Upper lobe of left lung (tissue), 6 donors: Measurements from ENCODE around the gene JARID2. TPM values are rescaled to one million over a fixed set of nuclear protein-coding genes. Genes with fewer than 3 reads are reported as not detected.
A peak's percentile ranks its signal among the peaks of the same experiment; 100 is the strongest.

Experiments used
- ATAC-seq, 2 donors: fragments of 200-7000 bp; cut with Tn5 transposase; one replicate each; pipeline ENCODE4 v1.9.1; 2022; ENCODE audit warnings: mild to moderate bottlenecking in 2 of 2, moderate library complexity in 2 of 2; ENCODE audit not compliant: low FRiP score in 2 of 2
- DNase-seq, 2 donors: peaks; one replicate each; pipeline ENCODE4 v3.0.0-alpha.2; 2019 to 2020
- H3K27ac ChIP-seq, 4 donors: fragments of 200-600 bp; sonication (generic); one replicate each; pipeline ENCODE4 v1.5.1; 2016 to 2019
- H3K27me3 ChIP-seq, 4 donors: fragments of 200-600 bp; sonication (generic); one replicate each; pipeline ENCODE4 v1.5.1; 2017 to 2019
- H3K36me3 ChIP-seq, 4 donors: fragments of 200-600 bp; sonication (generic); one replicate each; pipeline ENCODE4 v1.5.1; 2016 to 2019
- H3K4me1 ChIP-seq, 4 donors: fragments of 200-600 bp; sonication (generic); one replicate each; pipeline ENCODE4 v1.5.1; 2018 to 2019
- H3K4me3 ChIP-seq, 4 donors: fragments of 200-600 bp; sonication (generic); one replicate each; pipeline ENCODE4 v1.5.1; 2017 to 2019; ENCODE audit warnings: mild to moderate bottlenecking in 2 of 4, moderate library complexity in 1 of 4
- H3K9me3 ChIP-seq, 4 donors: fragments of 200-600 bp; sonication (generic); one replicate each; pipeline ENCODE4 v1.5.1; 2018 to 2019
- CTCF ChIP-seq, 6 experiments: fragments of 450-650 bp in 4 of 6; fragments of 200-600 bp in 2 of 6; sonication (generic) in 2 of 6; IDR thresholded peaks; one replicate each; pipeline ENCODE4 v1.5.1; 2016 to 2019; ENCODE audit warnings: antibody characterized with exemption in 6 of 6
- EP300 ChIP-seq, 4 donors: sonication (generic); formaldehyde crosslinking; IDR thresholded peaks; one replicate each; pipeline ENCODE4 v1.5.1; 2017; ENCODE audit warnings: antibody characterized with exemption in 4 of 4, control low read depth in 2 of 4
- POLR2A ChIP-seq, 4 donors: fragments of 450-650 bp; IDR thresholded peaks; one replicate each; pipeline ENCODE4 v1.5.1; 2016 to 2017; ENCODE audit warnings: antibody characterized with exemption in 4 of 4, mild to moderate bottlenecking in 2 of 4
- POLR2AphosphoS5 ChIP-seq, 2 donors: sonication (generic); formaldehyde crosslinking; IDR thresholded peaks; one replicate each; pipeline ENCODE4 v1.5.1; 2017; ENCODE audit warnings: antibody characterized with exemption in 2 of 2
- WGBS, 2 donors: methylation state at CpG; one replicate each; pipeline ENCODE4 v1.1.5; 2017 to 2018; 5-methylcytosine and 5-hydroxymethylcytosine counted together
- total RNA-seq, 6 donors: library from RNA; depleted of rRNA in 4 of 6; stranded (reverse); fragments of >200 nt in 4 of 6; gene quantifications; one replicate each; pipeline versions ENCODE4 v1.1.0 to v1.2.1, GENCODE V29; 2016 to 2021
- donor health status: DM: no; HTN: no; CAD: no; lungs with moderate emphysema.
- donor health status: DM: no; HTN: yes; CAD: no; lungs with severe emphysema.

Gene JARID2
- total RNA-seq, 6 donors from 2014 or later: 9.6 to 37.7 (median 16.4) TPM

- H3K9me3 ChIP-seq: no peaks in the 10 kb centered on the region
- TF ChIP-seq CTCF (IDR thresholded peaks at IDR 0.05) (no peak), EP300 (IDR thresholded peaks at IDR 0.05) (no peak), POLR2AphosphoS5 (IDR thresholded peaks at IDR 0.05) (no peak), POLR2A (IDR thresholded peaks at IDR 0.05) (no peak)
- peaks cover 38 to 44% (median 41%) of the 10 kb centered on the region in 4 donors for H3K4me1 ChIP-seq
- DNase-seq (no peak), ATAC-seq (no peak)
- 69% methylated on average over 9 of the region's 9 CpGs for WGBS, 2 donors
- H3K4me3 ChIP-seq: no peak overlapping the region
- no peaks in the 10 kb centered on the region for H3K36me3 ChIP-seq
- peak overlapping the region in 1 of 4 donors; percentile 0 for H3K27ac ChIP-seq
- H3K27me3 ChIP-seq: no peaks in the 10 kb centered on the region
These were observed 52.2 kb downstream of the JARID2 start for GRCh38 chr6:15297895-15298590.

GRCh38 chr6:15299430-15300131 is 53.7 kb downstream of the JARID2 start:
- no peak overlapping the region for H3K27ac ChIP-seq
- peak in 1 of 2 donors; percentile 69 for ATAC-seq
- 54 to 81% methylated on average over 8 of the region's 8 CpGs for WGBS, 2 donors
- peaks cover 37 to 45% (median 42%) of the 10 kb centered on the region in 4 donors for H3K4me1 ChIP-seq
- TF ChIP-seq POLR2AphosphoS5 (IDR thresholded peaks at IDR 0.05) (no peak), CTCF (IDR thresholded peaks at IDR 0.05) (no peak), EP300 (IDR thresholded peaks at IDR 0.05) (no peak), POLR2A (IDR thresholded peaks at IDR 0.05) (no peak)
- no peaks in the 10 kb centered on the region for H3K36me3 ChIP-seq
- no peak overlapping the region for H3K4me3 ChIP-seq
- H3K27me3 ChIP-seq: no peaks in the 10 kb centered on the region
- DNase-seq: peak in 1 of 2 donors; percentile 56
- no peaks in the 10 kb centered on the region for H3K9me3 ChIP-seq

- no peak for ATAC-seq
- Histone ChIP-seq H3K27ac (no peak overlapping the region), H3K36me3 (no peaks in the 10 kb centered on the region)
These were observed 55.5 kb downstream of the JARID2 start for GRCh38 chr6:15301179-15302006.

More at GRCh38 chr6:15301179-15302006, 55.5 kb downstream of the JARID2 start:
- no peak for TF ChIP-seq CTCF (IDR thresholded peaks at IDR 0.05)
- TF ChIP-seq EP300 (IDR thresholded peaks at IDR 0.05): no peak
- TF ChIP-seq POLR2A (IDR thresholded peaks at IDR 0.05): no peak
- no peak for TF ChIP-seq POLR2AphosphoS5 (IDR thresholded peaks at IDR 0.05)
- Histone ChIP-seq H3K4me3 (no peak overlapping the region), H3K4me1 (peaks cover 39 to 50% (median 44%) of the 10 kb centered on the region in 4 donors), H3K9me3 (no peaks in the 10 kb centered on the region), H3K27me3 (no peaks in the 10 kb centered on the region)
- 71 to 73% methylated on average over 6 of the region's 6 CpGs for WGBS, 2 donors
- no peak for DNase-seq
